Endodermal cell (in vitro differentiated cells): ENCODE results near the gene RXRA. TPM values are rescaled to one million over a fixed set of nuclear protein-coding genes. Genes with fewer than 3 reads are reported as not detected.
A peak's percentile ranks its signal among the peaks of the same experiment; 100 is the strongest.

Experiments
- DNase-seq: peaks from one replicate; pipeline ENCODE4 v3.0.0-alpha.2; 2017
- H3K27ac ChIP-seq: 2 replicates; pipeline ENCODE4 v1.5.1; 2013; ENCODE audit warnings: mild to moderate bottlenecking, low read depth, low read length, moderate library complexity
- H3K27me3 ChIP-seq: 2 replicates; pipeline ENCODE4 v1.6.1; 2013; ENCODE audit warnings: mild to moderate bottlenecking, low read length, moderate library complexity; ENCODE audit not compliant: insufficient read depth, control insufficient read depth, poor library complexity, severe bottlenecking
- H3K36me3 ChIP-seq: 2 replicates; pipeline ENCODE4 v1.7.0; 2013; ENCODE audit warnings: mild to moderate bottlenecking, low read length, moderate library complexity; ENCODE audit not compliant: control insufficient read depth, insufficient read depth
- H3K4me1 ChIP-seq: one replicate; pipeline ENCODE4 v1.7.0; 2013; ENCODE audit warnings: low read length; ENCODE audit not compliant: control insufficient read depth, insufficient read depth
- H3K4me3 ChIP-seq: 2 replicates; pipeline ENCODE4 v1.5.1; 2013; ENCODE audit warnings: mild to moderate bottlenecking, low read length, moderate library complexity
- H3K9ac ChIP-seq: 2 replicates; pipeline ENCODE4 v1.6.1; 2013; ENCODE audit warnings: mild to moderate bottlenecking, low read length, moderate library complexity; ENCODE audit not compliant: poor library complexity, severe bottlenecking; ENCODE audit errors: extremely low read depth
- H3K9me3 ChIP-seq: 2 replicates; pipeline ENCODE4 v1.6.1; 2013; ENCODE audit warnings: mild to moderate bottlenecking, low read length, moderate library complexity; ENCODE audit not compliant: control insufficient read depth
- H3K27ac Mint-ChIP-seq: 2 replicates; pipeline ENCODE4 v1.8.0; 2020; ENCODE audit warnings: mixed read lengths
- H3K27me3 Mint-ChIP-seq: 2 replicates; pipeline ENCODE4 v1.8.0; 2021; ENCODE audit warnings: mild to moderate bottlenecking, mixed read lengths; ENCODE audit not compliant: insufficient read depth
- H3K36me3 Mint-ChIP-seq: 2 replicates; pipeline ENCODE4 v1.8.0; 2020; ENCODE audit warnings: low read depth, mixed read lengths
- H3K4me1 Mint-ChIP-seq: 2 replicates; pipeline ENCODE4 v1.8.0; 2020; ENCODE audit warnings: mixed read lengths
- H3K4me3 Mint-ChIP-seq: 2 replicates; pipeline ENCODE4 v1.8.0; 2020; ENCODE audit warnings: mild to moderate bottlenecking, moderate library complexity, mixed read lengths
- H3K9me3 Mint-ChIP-seq: 2 replicates; pipeline ENCODE4 v1.8.0; 2020; ENCODE audit warnings: mild to moderate bottlenecking, mixed read lengths
- CTCF ChIP-seq: fragments of 200-600 bp; sonication (generic); conservative IDR thresholded peaks from 2 replicates; pipeline ENCODE4 v1.5.0; 2021; ENCODE audit warnings: antibody characterized with exemption, mild to moderate bottlenecking
- WGBS, 2 experiments: methylation state at CpG; one replicate each; pipeline versions ENCODE4 v1.1.5 to v1.1.7; 2013; ENCODE audit warnings: missing lambda C conversion rate in 2 of 2, mixed read lengths in 1 of 2; ENCODE audit not compliant: insufficient coverage in 1 of 2, insufficient read length in 1 of 2; 5-methylcytosine and 5-hydroxymethylcytosine counted together
- total RNA-seq, 2 donors: library from RNA; stranded (reverse); fragmentation: NEBNext Ultra II Directional in 1 of 2; extraction: Animal tissue kit (Norgen Biotek cat#: 25700) in 1 of 2; gene quantifications; 2 replicates in 1 of 2; 3 replicates in 1 of 2; pipeline ENCODE4 v1.2.1, GENCODE V29; 2021

RXRA gene
- total RNA-seq, 2 donors from 2014 or later = 58.3 to 70.6 TPM

GRCh38 chr9:134435550-134436378 lies 109.5 kb downstream of the RXRA start:
- DNase-seq = no peak
- H3K27me3 Mint-ChIP-seq = no peaks in the 10 kb centered on the region
- no peak for TF ChIP-seq CTCF
- H3K27ac Mint-ChIP-seq = peak overlapping the region; percentile 70
- H3K9me3 ChIP-seq = no peaks in the 10 kb centered on the region
- H3K27ac ChIP-seq = peak overlapping the region; percentile 38
- no peaks in the 10 kb centered on the region for H3K27me3 ChIP-seq
- no peak overlapping the region for H3K4me3 Mint-ChIP-seq
- H3K36me3 ChIP-seq = peaks cover 14% of the 10 kb centered on the region
- H3K4me1 ChIP-seq = no peaks in the 10 kb centered on the region
- no peaks in the 10 kb centered on the region for H3K4me1 Mint-ChIP-seq
- H3K9ac ChIP-seq = no peak overlapping the region
- 93% methylated on average over 16 to 17 of the region's 17 CpGs for WGBS, 2 experiments
- H3K36me3 Mint-ChIP-seq = peaks cover 24% of the 10 kb centered on the region
- H3K4me3 ChIP-seq = no peak overlapping the region
- no peaks in the 10 kb centered on the region for H3K9me3 Mint-ChIP-seq

- peaks cover 14% of the 10 kb centered on the region for H3K36me3 ChIP-seq
- no peaks in the 10 kb centered on the region for H3K9me3 Mint-ChIP-seq
- H3K4me1 Mint-ChIP-seq = no peaks in the 10 kb centered on the region
- H3K27ac ChIP-seq = peak overlapping the region; percentile 68
- H3K9me3 ChIP-seq = no peaks in the 10 kb centered on the region
- H3K4me1 ChIP-seq = no peaks in the 10 kb centered on the region
- no peaks in the 10 kb centered on the region for H3K27me3 Mint-ChIP-seq
- H3K9ac ChIP-seq = no peak overlapping the region
- no peak overlapping the region for H3K4me3 Mint-ChIP-seq
- no peak overlapping the region for H3K27ac Mint-ChIP-seq
- peaks cover 24% of the 10 kb centered on the region for H3K36me3 Mint-ChIP-seq
- 85 to 87% methylated on average over 12 of the region's 12 CpGs for WGBS, 2 experiments
- TF ChIP-seq CTCF = no peak
- no peak overlapping the region for H3K4me3 ChIP-seq
- H3K27me3 ChIP-seq = no peaks in the 10 kb centered on the region
- DNase-seq = no peak
Observed at GRCh38 chr9:134436379-134436762, 110.1 kb downstream of the RXRA start.

GRCh38 chr9:134436911-134437310 lies 110.7 kb downstream of the RXRA start:
- Histone ChIP-seq H3K27ac (peak overlapping the region; percentile 68), H3K4me1 (no peaks in the 10 kb centered on the region), H3K9ac (no peak overlapping the region), H3K27me3 (no peaks in the 10 kb centered on the region), H3K9me3 (no peaks in the 10 kb centered on the region), H3K36me3 (peaks cover 14% of the 10 kb centered on the region), H3K4me3 (no peak overlapping the region)
- no peaks in the 10 kb centered on the region for H3K9me3 Mint-ChIP-seq
- H3K36me3 Mint-ChIP-seq = peaks cover 24% of the 10 kb centered on the region
- WGBS, 2 experiments = 91 to 94% methylated on average over 12 to 13 of the region's 13 CpGs
- no peaks in the 10 kb centered on the region for H3K4me1 Mint-ChIP-seq
- H3K27me3 Mint-ChIP-seq = no peaks in the 10 kb centered on the region
- DNase-seq = no peak
- no peak for TF ChIP-seq CTCF
- no peak overlapping the region for H3K4me3 Mint-ChIP-seq
- H3K27ac Mint-ChIP-seq = no peak overlapping the region
